Measurements from ENCODE around the gene IFT25.

DNA sequence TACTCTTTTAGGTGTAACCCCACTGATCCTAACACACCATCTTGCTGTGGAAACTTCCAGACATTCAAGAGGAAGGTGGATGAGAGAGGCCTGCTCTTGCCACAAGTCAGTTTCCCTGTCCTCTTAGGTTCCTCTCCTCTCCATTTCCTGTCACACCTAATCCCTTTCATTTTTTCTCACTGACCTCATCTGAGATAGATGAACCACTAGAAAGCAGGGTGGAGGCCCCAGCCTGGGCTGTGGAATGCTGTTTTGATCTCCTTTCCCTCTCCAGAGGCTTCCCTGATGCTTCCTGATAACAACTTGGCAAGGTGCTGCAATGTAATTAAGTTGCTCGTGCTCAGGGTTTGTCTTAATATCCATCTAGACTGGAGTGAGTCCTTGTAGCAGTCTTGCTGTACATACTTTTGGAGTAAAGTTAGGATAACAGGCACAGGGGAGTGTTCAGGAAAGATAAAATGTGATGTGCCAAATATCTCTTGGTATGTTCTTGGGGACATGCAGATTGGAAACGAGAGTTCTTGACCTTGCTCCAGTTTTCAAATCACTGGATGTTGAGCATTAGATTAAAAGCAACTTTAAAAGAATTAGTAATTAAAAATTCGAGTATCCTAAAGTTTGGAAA lies 11.8 kb upstream of the IFT25 start:
- TF ChIP-seq, protein P1, sequence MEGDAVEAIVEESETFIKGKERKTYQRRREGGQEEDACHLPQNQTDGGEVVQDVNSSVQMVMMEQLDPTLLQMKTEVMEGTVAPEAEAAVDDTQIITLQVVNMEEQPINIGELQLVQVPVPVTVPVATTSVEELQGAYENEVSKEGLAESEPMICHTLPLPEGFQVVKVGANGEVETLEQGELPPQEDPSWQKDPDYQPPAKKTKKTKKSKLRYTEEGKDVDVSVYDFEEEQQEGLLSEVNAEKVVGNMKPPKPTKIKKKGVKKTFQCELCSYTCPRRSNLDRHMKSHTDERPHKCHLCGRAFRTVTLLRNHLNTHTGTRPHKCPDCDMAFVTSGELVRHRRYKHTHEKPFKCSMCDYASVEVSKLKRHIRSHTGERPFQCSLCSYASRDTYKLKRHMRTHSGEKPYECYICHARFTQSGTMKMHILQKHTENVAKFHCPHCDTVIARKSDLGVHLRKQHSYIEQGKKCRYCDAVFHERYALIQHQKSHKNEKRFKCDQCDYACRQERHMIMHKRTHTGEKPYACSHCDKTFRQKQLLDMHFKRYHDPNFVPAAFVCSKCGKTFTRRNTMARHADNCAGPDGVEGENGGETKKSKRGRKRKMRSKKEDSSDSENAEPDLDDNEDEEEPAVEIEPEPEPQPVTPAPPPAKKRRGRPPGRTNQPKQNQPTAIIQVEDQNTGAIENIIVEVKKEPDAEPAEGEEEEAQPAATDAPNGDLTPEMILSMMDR (tag by site-specific recombination; IDR thresholded peaks at IDR 0.05) = no peak
- no peak for TF ChIP-seq ZNF324 (tag by site-specific recombination; IDR thresholded peaks at IDR 0.05)

All from HEK293 (cell line).